ENCODE measurements around the gene DYNAP.

DYNAP gene, protein sequence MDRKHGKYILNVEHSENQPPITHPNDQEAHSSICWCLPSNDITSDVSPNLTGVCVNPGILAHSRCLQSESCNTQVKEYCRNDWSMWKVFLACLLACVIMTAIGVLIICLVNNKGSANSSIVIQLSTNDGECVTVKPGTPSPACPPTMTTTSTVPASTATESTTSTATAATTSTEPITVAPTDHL

DNA sequence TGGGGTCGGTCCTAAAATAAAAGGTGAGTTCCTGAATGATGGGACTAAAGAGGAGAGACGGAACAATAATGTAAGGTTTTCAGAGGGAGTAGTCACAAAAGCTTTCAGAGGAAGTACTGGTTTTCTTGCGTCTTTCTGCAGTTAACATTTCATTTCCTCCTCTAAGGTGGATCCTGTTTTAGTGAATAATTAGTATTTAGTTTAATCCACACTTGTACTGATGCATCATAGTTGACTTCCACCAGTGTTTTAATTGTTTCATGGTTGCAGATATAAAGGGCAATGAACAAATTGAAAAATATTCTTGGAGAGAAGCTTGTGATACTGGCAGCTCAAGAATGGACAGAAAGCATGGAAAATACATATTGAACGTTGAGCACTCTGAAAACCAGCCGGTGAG lies at the start of gene DYNAP:
Gene DYNAP, plus strand, starts transcription at position 301 of the 400 bp plus-strand sequence. Its CDS starts 38 bp downstream, at position 339.
- DNase-seq, result no peak

DNA sequence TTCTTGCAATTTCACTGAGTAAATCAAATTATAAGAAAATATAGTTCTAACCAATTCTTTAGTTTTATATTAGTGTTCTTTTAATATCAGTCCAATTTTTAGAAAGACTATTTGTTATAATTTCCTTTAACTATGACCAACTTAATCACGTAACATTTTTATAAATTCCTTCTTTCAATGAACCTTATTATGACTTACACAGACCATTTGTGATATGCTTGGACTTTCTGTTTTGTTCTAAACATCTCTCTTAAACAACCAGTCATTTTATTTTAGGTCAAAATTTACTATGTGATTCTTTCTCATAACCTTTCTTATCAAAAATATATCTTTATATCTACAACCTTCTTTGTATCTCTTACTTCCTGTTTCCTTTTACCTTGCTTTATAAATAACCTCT lies 39.5 kb upstream of the DYNAP start:
- DNase-seq, result no peak

DNA sequence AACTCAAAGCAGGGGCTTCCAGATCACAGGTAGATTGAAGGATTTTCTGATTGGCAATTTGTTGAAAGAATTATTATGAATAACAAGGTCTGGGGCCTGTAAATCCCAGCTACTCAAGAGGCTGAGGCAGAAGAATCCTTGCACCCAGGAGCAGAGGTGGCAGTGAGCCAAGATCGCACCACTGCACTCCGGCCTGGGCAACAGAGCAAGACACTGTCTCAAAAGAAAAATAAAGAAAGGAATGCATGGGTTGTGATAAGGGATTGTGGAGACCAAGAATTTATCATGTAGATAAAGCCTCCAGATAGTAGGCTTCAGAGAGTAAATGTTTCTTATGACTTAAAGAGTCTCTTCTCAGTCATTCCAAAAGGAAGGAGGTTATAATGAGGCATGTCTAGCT lies 35.8 kb upstream of the DYNAP start:
- DNase-seq, result peak; percentile 35

DNA sequence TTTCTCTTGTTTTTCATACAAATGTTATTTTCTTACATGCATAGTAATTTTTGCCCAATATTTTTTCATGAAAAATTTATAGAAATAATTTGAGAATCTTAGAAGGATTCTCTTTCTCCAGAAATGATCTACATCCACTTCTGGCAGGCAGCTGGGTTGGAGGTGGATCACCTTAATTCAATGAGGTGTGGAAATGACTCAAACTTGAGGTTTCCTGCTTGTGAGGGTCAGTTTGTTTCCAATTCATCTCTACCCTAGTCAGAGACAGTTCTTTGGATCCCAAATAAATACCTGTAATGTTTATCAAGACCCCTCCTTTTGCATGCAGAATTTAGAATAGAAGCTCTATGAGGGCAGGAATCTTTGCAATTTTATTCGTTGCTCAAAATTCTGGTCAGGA lies 35.0 kb upstream of the DYNAP start:
- DNase-seq, result peak; percentile 53

- DNase-seq, result no peak
These were observed 33.1 kb upstream of the DYNAP start for GRCh38 chr18:54557958-54558357.

DNA sequence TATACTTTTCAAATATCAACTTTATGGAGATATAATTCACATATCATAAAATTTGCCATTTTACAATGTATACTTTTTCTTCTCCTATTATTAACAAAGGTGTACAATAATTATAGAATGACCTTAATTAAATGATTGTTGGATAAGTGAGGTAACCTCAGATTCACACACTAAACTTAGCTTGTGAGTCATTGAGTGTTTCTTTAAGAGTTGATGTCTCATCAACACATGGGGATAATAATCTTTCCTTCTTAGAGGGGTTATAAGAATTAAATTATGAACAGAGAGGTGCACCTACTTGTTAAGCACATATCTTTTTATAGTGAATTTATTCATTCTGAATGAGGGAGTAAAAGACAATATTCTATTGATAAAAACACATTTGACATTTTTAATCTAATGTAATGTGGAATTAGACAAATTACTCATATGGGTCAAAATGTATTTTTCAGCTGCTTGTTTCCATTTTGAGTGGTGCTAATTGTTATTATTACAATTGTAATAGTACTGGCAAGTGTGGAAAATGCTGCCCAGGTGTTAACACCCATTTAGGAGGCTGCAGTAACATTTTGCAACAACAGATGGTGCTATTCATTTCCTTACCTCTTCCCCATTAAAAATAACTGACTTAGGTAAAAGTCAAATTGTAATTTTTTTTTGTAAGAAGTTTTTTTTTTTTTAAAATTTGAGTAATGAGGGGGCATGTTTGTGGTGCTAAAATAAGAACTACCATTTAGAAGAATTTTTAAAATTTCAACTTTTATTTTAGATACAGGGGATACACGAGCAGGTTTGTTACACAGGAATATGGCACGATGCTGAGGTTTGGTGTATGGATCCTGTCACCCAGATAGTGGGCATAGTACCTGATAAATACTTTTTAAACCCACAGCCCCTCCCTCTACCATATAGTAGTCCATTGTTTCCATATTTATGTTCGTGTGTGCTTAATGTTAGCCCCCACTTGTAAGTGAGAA lies 32.1 kb upstream of the DYNAP start:
- peak; percentile 32 for DNase-seq

DNA sequence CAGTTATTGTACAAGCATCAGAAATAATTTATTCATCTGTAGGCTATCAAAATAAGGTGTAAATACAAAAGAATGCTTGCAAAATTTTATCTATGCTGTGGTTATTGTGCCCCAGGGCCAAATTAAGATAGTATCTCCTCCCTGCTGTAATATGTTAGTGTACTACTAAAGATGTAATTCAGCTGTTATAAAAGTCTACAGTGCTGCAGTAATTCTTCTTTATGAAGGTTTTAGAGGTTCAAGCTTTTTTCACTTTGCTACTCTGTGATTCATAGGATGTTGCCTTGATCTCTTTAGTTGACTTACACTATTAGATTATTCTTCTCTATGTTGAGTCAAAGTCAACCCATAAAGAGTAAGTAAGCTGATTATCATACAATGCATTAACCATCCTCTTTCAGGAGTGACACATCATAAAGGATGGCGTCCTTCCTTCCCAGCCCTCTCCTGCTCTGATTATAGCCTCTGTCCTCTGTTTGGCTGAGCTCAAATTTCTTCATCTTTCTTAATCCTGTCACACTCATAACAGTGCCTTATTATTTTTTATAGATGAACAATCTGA lies 29.3 kb upstream of the DYNAP start:
- DNase-seq, result no peak

DNA sequence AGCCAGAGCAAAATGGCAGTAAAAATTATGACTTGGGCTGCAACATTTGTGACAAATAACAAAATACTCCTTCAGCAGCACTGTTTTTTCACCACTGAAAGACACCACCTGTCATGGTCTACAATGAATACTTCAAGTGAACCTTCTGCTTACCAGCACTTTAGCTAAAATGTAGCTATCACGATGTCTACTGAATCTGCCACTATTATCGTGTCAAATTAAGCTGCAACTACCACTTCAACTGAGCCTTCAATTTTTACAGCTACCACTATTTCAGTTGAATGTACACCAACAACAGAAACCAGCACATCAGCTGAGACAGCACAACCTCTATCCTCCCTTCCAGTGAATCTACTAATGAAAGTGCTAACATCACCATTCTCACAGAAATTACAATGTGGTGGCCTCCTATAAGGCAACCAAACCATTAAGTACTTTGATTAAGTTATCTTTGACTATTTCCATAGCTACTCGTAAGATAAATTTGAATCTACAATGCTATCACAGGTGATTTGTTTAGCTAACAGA lies 10.8 kb upstream of the DYNAP start:
- DNase-seq, result no peak

DNA sequence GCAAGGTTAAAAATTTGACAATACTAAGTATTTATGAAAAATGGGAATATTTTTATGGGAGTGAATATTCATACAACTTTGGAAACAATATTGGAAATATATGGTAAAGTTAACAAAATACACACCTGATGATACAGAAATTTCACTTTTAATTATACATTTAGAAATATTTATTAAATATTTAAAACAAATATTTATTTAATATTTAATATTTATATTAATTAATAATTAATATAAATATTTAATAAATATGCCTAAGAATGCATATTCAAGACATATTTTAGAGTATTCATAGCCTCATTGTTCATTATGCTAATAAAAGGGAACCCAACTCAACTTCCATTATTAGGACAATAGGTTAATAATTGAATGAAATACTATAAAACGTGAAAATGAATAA lies 7.0 kb upstream of the DYNAP start:
- DNase-seq, result no peak

GRCh38 chr18:54585743-54586142 lies 5.3 kb upstream of the DYNAP start:
- DNase-seq, result no peak

DNA sequence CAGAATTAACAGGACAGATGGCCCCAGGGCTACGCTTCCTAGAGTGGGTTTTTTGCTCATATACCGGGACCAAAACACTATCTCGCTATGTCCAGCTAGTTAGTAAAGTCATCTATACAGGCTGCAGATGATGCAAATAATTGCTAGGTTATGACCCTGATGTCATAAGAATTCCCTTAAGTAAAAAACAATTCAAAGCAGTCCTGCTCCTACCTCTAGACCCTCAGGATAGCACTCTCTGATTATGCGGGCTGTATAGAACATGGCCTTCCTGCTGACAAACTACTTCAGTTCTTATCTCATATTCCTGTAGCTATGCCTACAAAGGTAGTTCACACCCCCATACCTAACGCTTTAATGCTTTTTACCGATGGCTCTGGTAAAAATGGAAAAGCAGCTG lies 13.2 kb downstream of the DYNAP start:
- DNase-seq, result no peak

- DNase-seq, result no peak
These were observed 15.8 kb downstream of the DYNAP start for GRCh38 chr18:54606835-54607212.

DNA sequence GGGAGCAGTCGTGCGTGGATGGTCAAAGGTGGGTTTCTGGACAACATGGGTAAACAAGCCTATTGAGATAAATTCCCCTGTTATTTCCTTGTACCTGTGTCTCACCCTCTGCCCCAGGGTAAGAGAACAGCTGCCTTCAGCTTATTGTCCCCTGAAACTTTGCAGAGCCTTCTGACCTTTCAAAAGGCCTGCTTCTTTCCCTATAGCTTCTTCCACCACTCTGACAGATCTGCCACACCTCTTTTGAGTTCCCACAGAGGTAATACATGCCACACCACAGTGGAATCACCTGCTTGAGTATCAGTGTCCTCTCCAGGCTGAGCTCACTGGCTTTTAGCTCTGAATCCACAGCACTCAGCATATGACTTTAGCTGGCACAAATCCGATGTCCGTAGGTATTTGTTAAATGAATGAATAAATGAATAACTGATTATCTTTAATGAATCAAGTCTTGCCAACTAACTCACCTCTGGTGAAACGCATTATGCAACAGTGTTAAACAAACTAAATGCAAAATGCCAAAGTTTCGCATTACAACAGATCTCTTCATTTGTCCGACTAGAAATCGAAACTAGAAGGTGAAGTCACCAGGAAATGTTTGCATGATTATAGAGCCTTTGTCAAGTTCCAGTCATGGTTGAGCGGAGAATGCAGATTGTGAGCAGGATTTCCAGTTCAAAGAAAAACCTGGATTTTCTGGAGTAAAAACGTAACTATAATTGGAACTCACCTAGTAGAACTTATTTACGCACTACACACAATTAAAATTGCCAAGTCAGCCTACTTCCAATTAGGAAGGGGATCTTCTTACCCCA lies 16.4 kb downstream of the DYNAP start:
- peak; percentile 79 for DNase-seq

DNA sequence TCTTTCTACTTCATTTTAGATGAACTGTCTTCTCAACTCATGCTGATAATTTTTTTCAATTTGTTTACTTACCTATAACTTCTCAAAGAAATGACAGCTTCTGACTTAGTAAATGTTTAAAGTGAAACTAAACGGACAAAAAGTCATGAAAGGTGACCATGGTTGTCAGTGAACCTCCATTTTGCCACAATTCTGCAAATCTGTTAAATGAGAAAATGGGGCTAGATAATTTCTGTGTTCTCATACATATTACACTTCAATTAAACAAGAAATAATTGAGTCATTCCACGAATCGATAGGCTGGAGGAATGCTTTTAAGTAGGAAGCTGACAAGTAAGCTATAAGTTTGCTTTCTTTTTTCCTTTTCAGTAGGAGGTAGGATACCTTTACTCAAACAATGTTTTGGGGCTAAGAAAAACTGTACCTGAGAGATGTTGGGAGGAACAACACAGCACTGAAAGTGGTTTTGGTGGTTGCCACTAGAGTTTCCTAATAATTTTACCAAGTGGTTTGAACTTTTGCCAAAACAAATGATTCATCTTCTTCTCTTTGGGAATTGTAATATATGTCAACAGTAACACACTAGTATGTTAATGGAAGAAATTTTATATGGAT lies 17.1 kb downstream of the DYNAP start:
- DNase-seq, result peak; percentile 70

DNA sequence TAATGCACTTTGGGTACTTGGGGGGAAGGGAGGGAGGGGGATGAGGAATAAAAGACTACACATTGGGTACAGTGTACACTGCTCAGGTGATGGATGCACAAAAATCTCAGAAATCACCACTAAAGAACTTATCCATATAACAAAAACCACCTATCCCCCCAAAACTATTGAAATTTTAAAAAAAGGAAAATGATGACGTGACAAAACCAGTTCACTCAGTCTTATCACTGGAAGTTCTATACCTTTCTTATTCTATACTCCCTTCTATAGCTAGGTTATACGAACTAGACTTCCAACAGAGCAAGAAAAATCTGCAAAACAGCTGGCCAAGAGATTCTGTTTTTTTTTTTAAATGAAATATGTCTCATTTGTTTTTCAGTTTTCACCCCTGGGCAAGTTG lies 20.8 kb downstream of the DYNAP start:
- DNase-seq, result no peak

DNA sequence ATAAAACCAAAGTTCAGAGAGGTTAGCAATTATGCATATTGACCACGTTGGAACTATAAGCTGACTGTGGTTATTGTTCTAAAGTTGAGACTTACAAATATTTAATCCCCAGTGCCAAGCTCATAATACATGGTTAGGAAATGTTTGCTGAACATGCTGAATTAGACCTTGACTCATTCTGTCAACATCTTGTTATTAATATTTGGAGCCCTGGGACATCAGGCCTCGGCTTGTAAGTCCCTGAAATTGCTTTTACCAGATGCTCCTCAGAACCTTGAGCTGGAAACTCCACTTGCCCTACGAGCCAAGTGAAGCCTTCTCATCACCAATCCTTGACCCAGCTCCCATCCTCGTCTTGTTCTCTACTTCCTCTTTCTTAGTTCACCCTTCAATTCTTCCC lies 21.2 kb downstream of the DYNAP start:
- no peak for DNase-seq

DNA sequence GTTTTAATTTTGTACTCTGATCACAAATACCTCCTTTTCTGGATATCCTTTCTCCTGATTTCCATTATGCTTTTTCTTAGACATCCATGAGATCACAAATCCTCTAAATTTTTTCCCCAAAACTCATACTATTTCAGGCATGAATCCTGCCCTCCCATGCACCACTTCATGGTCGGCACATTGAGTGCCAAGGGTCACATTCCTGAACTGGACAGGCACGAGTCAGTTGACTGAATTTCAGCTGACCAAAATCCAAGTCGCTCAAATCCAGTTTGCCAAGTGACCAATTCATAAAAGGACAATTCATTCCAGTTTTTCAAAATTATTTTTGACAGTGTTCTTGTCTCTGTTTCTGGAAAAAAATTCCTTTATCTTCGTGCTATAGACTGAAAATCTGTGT lies 22.1 kb downstream of the DYNAP start:
- no peak for DNase-seq

DNA sequence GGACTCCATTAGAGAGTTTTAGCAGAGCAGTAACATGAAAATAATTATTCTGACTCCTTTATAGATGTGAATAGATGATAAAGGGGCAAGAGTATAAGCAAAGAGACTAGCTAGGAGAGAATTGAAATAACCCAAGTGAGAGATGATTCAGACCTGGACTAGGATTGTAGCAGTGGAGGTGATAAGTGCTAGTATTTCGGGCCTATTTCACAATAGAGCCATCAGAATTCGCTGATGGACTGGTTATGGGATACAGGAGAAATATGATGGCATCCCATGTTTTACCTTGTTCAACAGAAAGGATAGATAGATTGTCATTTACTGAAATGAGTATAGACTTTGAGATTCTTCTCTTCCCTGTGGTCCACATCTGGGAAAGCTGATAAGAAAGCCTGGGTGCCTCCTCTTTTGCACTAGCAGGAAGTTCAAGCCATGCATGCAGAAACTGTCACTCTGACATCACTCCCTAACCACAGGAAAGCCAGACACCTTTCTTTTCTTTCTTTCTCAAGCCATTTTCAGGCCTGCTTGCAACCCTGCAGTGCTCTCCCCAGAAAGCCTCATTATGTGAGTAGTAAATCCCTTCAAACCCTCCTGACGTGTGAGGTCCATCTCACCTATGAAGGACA lies 25.3 kb downstream of the DYNAP start:
- DNase-seq, result peak; percentile 4

DNA sequence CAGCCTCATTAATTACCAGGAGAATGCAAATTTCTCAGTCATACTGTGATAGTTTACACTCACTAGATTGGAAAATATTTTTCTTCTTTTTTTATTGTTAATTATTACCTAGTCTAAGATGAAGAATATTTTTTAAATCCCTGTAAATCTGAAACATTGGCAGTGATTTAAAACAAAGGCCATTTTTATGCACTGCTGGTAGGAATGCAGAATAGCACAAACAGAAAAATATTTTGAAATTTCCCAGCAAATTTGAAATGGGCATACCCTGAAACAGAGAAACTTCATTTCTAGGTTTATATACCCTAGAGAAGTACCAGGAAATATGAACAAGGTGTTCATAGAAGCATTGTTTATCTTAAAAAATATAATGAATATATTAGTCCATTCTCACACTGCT lies 31.0 kb downstream of the DYNAP start:
- DNase-seq, result no peak

- DNase-seq, result no peak
These were observed 35.7 kb downstream of the DYNAP start for GRCh38 chr18:54626779-54627178.

DNA sequence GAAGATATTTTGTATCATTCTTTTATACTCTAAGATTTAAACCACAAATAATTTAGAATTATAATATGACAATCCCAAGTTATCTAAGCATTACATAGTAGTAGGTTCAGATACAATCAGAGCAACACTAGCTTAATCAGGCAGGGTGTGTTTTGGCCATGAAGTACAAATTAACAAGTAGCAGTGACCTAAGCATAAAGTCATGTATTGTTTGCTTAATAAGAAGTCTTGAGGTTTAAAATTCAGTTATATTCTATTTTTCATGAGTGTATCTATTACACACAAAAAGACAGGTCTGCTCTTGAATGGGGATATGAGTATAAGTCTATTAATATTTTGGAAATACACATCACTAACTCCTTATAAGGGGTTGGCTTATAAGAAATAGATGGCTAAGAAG lies 39.9 kb downstream of the DYNAP start:
- DNase-seq, result no peak

DNA sequence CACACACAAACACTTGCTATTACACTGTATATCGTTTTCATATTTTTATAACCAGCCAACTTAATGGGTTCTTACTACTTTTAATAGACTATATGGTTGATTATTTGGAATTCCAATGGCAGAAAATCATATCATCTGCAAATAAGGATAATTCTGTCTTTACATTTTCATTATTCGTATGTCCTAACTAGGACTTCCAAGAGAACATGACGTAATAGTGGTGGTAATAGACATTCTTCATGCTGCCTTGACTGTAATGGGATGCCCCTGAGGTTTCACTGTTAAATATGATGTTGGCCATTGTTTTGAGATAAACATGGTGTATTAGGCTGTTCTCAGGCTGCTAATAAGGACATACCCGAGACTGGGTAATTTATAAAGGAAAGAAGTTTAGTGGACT lies 45.2 kb downstream of the DYNAP start:
- DNase-seq, result no peak

All from kidney glomerular epithelial cell (primary cell).